Embryonic facial prominence (tissue), 1 donor: ENCODE measurements around the gene RRP15.

Experiments used
- DNase-seq: peaks from one replicate; pipeline ENCODE4 v3.0.0-alpha.2; 2016; ENCODE audit errors: extremely low spot score

Gene RRP15

GRCh38 chr1:218362418-218363076, 77.5 kb downstream of the RRP15 start:
- DNase-seq, result no peak

DNA sequence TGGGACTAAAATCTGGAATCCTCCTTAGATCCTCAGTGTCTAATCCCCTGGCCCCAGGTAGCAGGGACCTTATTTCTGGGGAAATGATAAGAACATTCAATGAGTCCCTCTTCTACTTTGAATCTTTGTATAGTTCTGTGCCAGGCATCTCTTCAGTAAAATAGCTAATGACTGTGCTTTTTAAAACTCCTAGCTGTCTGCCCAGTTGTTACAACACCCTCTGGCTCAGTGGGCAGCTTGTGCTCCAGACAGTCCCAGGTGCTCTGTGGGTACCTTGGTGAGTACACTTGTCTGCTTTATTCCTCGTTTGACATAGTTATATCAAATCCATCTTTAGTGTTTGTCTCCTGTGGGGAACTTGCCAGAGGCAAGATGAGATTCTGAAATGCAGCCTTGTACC, 78.0 kb downstream of the RRP15 start:
- no peak for DNase-seq

GRCh38 chr1:218364028-218364710, 79.1 kb downstream of the RRP15 start:
- DNase-seq, result no peak

DNA sequence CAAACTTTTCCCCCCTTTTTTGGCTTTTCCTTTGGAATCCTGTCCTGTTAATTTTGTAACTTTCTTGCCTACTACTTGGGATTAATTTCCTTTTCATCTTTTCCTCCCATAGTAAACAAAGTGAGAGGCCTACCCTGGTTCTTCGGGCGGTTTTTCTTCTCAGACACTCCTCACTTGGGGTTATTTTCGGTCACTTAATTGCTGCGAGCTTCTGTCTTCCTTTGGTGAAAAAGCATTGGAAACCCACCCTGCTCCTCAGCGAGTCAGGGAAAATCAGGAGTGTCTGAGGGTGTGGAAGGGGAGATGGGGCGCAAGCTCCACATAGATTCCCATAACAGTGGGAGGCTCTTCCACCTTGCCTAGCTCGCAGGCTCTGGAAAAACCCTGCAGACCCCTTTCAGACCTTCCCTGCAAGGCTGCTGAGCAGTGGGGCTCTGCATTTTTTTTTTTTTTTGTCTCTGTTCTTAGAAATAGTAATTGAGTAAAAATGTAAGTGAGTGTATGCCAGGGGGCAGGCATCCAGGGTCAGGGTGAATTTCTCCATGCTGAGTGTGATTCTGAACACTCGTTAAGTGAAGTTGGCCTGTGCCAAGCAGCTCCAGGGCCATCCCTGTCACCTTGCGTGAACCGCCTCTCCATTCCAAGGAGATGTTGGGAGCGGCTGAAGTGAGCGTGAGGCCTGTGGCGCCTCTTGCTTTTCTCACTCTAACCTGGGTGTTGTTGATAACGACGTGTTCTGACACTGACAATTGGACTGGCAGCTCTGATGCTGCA, 80.3 kb downstream of the RRP15 start:
- DNase-seq, result no peak

DNA sequence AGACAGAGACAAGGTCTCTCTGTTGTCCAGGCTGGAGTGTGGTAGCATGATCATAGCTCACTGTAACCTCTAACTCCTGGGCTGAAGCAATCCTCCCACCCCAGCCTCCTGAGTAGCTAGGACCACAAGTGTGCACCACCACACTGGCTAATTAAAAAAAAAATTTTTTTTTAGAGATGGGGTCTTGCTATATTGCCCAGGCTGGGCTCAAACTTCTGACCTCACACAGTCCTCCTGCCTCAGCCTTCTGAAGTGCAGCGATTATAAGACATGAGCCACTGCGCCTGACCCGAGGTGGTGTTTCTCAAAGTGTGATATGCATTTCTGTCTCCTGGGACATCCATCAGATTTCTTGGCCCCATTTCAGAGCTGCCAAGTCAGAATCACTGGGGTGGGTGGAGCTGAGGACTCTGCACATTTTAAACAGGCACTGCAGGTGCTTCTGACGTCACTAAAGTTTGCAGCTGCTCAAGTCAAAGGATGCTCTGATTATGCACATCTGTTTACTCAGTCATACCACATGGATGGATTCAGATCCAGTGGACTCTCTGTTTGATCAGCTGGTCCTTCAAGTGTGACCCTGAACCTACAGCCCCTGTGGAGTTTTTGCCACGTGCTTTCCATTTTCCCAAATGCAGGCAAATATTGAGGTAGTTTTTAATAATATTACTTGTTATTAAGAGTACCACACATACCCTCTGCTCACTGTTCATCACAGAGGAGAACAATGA, 81.4 kb downstream of the RRP15 start:
- DNase-seq, result no peak

- no peak for DNase-seq
Measured at GRCh38 chr1:218367118-218367517, 82.0 kb downstream of the RRP15 start.

- no peak for DNase-seq
Measured at GRCh38 chr1:218368686-218369085, 83.6 kb downstream of the RRP15 start.

DNA sequence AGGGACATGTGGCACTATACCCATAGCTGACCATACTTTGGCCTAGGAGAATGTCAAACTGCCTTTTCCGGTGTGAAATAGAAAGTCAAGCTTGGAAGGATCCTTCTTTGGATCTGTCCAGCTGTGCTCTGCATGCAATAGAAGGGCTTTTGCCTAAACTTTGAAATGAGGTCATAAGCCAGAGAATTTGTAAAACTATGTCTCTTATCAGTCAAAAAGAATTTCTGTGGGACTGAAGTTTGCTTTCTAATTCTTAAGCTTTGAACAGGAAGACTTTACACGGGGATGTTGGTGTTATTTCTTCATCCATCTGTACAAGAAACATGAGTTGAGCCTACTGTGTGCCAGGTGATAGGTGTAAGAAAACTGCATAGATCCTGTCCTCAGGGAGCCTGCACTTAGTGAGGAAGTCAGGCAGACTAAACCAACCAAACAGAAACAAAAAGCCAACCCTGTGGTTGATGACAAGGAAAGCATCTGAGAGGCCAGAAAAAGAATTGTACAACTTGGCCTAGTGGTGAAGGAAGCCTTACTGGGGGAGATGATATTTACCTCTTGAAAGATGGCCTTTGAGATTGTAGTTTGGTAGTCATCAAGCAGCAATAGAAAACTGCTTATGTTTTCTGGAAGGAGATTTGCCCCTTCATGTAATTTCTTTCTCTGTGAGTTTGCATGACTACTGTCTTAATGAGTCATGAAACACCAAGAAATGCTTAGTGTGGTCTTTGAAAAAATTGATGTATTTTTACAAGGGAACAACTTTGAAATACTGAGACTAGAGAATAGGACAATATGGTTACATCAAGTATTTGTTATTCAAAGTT, 84.8 kb downstream of the RRP15 start:
- no peak for DNase-seq

- DNase-seq, result no peak
Measured at GRCh38 chr1:218371927-218372672, 87.0 kb downstream of the RRP15 start.

- no peak for DNase-seq
Measured at GRCh38 chr1:218374401-218375353, 89.6 kb downstream of the RRP15 start.

- no peak for DNase-seq
Measured at GRCh38 chr1:218376722-218377121, 91.6 kb downstream of the RRP15 start.

- DNase-seq, result no peak
Measured at GRCh38 chr1:218377143-218377660, 92.1 kb downstream of the RRP15 start.

DNA sequence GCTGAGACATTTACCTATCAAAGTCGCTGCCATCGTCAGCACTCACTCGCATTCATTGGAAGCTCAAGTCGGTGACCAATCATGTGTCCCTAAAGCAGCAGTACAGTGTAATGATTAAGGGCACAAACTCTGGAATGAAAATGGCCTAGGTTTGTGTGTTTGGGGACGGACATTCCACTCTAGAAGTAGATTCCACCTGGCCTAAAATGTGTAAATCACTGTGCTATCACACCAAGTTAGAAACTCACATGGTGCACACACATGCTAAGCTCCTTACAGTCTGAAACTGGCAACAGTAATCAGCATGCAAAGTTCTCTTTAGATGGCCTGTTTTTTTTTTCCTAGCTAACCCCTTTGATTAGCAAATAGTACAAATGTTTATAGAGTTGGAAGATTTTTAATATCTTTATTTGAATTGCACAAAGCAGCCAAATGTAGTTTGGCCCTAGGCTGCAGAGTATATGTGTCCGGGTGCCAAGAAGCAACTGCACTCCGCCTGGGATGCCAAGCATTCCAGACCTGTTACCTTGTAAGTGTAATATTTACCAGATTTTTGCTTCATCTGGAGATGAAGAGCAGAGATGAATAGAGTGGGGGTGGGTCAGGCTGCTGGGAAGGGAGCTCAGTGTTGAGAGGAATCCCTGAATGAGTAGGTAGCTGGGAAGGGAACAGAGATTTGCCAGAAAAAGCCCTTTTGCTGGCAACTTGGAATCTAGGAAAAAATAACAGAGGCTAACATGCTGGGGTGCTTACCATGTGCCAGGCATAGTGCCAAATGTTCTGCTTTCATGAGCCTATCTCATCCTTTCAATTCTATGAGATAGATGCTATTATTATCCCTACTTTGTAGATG, 95.3 kb downstream of the RRP15 start:
- peak; percentile 32 for DNase-seq

DNA sequence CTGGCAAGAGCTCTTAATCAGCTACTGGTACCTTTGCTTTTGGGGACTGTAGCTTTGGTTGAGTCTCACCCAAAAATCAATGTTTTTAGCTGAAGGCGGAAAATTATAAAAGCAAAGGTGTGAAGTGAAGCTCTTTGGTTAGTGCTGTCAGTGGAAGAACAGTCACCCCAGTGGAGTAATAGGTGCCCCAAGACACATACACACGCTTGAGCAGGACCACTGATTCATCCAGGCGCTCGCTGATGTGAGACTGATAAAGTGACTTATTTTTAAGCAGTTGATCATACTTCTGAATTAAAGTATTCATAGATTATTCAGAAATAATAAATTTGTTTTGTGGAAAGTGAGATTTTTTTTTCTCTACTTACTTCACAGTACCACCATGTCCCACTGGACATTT, 97.2 kb downstream of the RRP15 start:
- DNase-seq, result no peak

DNA sequence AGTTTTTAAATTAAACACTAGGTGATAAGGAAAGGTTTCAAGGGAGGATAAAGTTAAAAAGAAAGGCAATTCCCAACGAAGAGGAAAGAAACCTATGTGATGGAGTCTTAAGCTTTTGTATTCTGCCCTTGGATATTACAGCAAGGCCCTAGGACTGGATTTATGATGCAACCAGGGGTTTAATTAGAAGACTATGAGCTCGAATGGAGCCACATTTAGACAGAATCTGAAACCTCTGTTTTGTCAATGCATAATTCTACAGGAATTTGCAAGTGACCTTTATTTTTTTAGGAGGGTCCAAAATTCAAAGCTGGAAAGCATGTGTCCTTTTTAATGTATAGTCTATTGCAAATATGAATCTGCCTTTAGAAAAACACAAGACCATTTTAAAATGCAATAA, 98.0 kb downstream of the RRP15 start:
- no peak for DNase-seq

DNA sequence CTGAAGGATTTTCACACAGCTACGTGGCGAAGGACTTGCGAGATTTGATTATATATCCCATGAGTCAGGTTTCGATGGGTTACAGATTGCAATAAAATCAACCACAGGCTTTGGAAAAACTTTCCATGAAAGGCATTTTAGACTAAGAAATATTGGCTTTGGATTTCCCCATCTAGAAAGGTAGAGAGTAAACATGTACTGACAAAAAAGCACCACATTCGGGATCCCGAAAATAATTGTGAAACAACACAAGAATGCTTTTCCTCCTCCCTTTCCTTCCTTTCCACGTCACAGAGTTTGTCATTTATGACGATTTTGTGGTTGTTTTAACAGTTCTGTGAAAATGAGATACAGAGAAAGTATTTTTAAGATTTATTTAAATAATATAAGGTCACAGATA, 98.6 kb downstream of the RRP15 start:
- DNase-seq, result no peak

- DNase-seq, result no peak
Measured at GRCh38 chr1:218384581-218384993, 99.5 kb downstream of the RRP15 start.
